BLaER1 treated with 17β-estradiol and CSF1 and Interleukin-3, amounts not matched to agents 10 nM and 100 nM (cell line): ENCODE data around the gene ZNF521.

Experiments
- H3K27ac ChIP-seq, 11 experiments: shearing (Covaris generic); formaldehyde crosslinking; 2 replicates each; pipeline ENCODE4 v1.8.1; 2022
- H3K27me3 ChIP-seq, 11 experiments: shearing (Covaris generic); formaldehyde crosslinking; 2 replicates each; pipeline ENCODE4 v1.8.1; 2022
- H3K36me3 ChIP-seq, 11 experiments: shearing (Covaris generic); formaldehyde crosslinking; 2 replicates each; pipeline ENCODE4 v1.8.1; 2022
- H3K4me1 ChIP-seq, 10 experiments: shearing (Covaris generic); formaldehyde crosslinking; 2 replicates each; pipeline ENCODE4 v1.8.1; 2022
- H3K4me2 ChIP-seq, 11 experiments: shearing (Covaris generic); formaldehyde crosslinking; 2 replicates each; pipeline ENCODE4 v1.8.1; 2022
- H3K4me3 ChIP-seq, 10 experiments: shearing (Covaris generic); formaldehyde crosslinking; 2 replicates each; pipeline ENCODE4 v1.8.1; 2022
- H3K9ac ChIP-seq, 11 experiments: shearing (Covaris generic); formaldehyde crosslinking; 2 replicates each; pipeline ENCODE4 v1.8.1; 2022
- H3K9me3 ChIP-seq, 11 experiments: shearing (Covaris generic); formaldehyde crosslinking; replicated peaks in 1 of 11; 2 replicates each; pipeline ENCODE4 v1.8.1; 2022
- H4K20me1 ChIP-seq, 11 experiments: shearing (Covaris generic); formaldehyde crosslinking; 2 replicates each; pipeline ENCODE4 v1.8.1; 2022
- Cebpa-rat ChIP-seq, 11 experiments: shearing (Covaris generic); IDR thresholded peaks; 2 replicates each; pipeline ENCODE4 v1.8.1; 2022

The ZNF521 gene

DNA sequence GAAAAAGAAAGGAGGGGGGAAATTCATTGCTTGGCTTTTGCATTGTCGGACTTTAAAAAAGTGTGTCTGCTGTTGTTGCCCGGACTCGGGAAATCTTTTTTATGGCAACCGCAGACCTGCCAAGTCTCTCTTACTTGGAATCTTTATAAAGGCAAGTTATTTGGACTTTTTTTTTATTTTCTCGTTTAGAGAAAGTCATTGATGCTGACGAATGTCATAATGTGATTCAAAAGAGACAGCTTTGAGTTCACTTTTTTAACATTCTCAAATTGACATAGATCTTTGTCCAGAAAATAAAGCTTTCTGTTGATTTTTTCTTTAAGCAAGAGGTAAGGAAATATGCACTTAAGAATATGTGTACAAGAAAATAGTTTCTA, 651 bp upstream of the ZNF521 start:
- H3K4me1 ChIP-seq = peaks cover 0 to 28% (median 25%) of the 10 kb centered on the region in 10 experiments; a peak in 13 of 20 replicates
- H3K4me2 ChIP-seq = peak overlapping the region; percentile 20 to 100 (median 98); a peak in 18 of 22 replicates
- H3K27me3 ChIP-seq = peaks cover 57 to 83% (median 75%) of the 10 kb centered on the region in 11 experiments
- H3K9ac ChIP-seq = no peak overlapping the region
- TF ChIP-seq Cebpa-rat (IDR thresholded peaks at IDR 0.05) = no peak
- no peak overlapping the region for H3K27ac ChIP-seq
- peak overlapping the region in 9 of 10 experiments; percentile 63 to 81 (median 71); a peak in 15 of 20 replicates for H3K4me3 ChIP-seq
- H4K20me1 ChIP-seq = peaks cover 0 to 38% (median 23%) of the 10 kb centered on the region in 11 experiments; a peak in 15 of 22 replicates
- no peaks in the 10 kb centered on the region for H3K36me3 ChIP-seq
- no peaks in the 10 kb centered on the region for H3K9me3 ChIP-seq

- H3K27ac ChIP-seq = peak overlapping the region in 2 of 11 experiments; percentile 43 to 45; a peak in 4 of 22 replicates
- peaks cover 0 to 28% (median 25%) of the 10 kb centered on the region in 10 experiments; a peak in 13 of 20 replicates for H3K4me1 ChIP-seq
- peak overlapping the region; percentile 63 to 81 (median 71) for H3K4me3 ChIP-seq
- peak overlapping the region; percentile 89 to 100 (median 99) for H3K4me2 ChIP-seq
- no peaks in the 10 kb centered on the region for H3K9me3 ChIP-seq
- peak overlapping the region; percentile 14 to 77 (median 70); a peak in 20 of 22 replicates for H3K9ac ChIP-seq
- TF ChIP-seq Cebpa-rat (IDR thresholded peaks at IDR 0.05) = no peak
- H3K36me3 ChIP-seq = no peaks in the 10 kb centered on the region
- H3K27me3 ChIP-seq = peaks cover 69 to 96% (median 88%) of the 10 kb centered on the region in 11 experiments
- H4K20me1 ChIP-seq = peaks cover 0 to 38% (median 23%) of the 10 kb centered on the region in 11 experiments; a peak in 15 of 22 replicates
Measured at GRCh38 chr18:25351280-25351775, 638 bp downstream of the ZNF521 start.

DNA sequence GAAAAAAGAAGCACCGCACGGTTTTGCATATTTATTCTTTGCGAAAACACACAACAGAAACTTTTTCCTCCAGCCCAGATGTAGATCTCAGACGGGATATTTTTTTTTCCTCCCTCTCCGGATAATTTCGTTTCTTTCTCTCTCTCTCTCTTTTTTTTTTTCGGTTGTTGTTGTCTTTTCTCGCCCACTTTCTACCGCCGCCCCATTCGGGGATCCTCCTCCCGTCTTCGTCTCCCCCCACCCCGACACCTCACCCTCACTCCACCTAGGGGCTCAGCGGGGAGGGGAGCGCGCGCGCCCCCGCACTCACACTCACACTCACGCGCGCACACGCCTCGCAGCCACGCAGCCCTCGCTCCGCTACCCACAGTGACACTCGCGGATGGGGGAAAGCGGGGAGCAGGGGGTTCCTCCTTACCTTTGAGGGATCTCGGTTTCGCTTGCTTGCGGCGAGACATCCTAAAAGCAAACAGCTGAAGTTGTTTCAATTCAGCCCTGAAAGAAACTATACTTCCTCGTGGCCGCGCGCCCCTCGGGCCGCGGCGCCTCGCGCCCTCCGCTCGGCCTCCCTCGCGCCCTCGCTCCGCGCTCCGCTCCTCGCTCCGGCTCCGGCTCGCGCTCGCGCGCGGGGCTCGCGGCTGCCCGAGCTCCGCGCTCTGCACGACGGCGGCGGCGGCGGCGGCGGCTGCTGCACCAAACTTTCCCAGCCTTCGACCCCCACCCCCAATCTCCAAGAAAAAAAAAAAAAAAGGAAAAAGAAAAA, 1.3 kb downstream of the ZNF521 start:
- Histone ChIP-seq H3K9ac (peak overlapping the region in 10 of 11 experiments; percentile 52 to 73 (median 68); a peak in 19 of 22 replicates), H3K27me3 (peaks cover 75 to 99% (median 95%) of the 10 kb centered on the region in 11 experiments), H3K4me3 (peak overlapping the region; percentile 63 to 81 (median 71)), H3K36me3 (no peaks in the 10 kb centered on the region), H3K4me2 (peak overlapping the region; percentile 89 to 100 (median 99)), H3K4me1 (peaks cover 0 to 28% (median 25%) of the 10 kb centered on the region in 10 experiments; a peak in 13 of 20 replicates), H3K27ac (no peak overlapping the region), H3K9me3 (no peaks in the 10 kb centered on the region), H4K20me1 (peaks cover 0 to 38% (median 23%) of the 10 kb centered on the region in 11 experiments; a peak in 15 of 22 replicates)
- no peak for TF ChIP-seq Cebpa-rat (IDR thresholded peaks at IDR 0.05)

GRCh38 chr18:25349926-25350487, 2.0 kb downstream of the ZNF521 start:
- Histone ChIP-seq H3K9me3 (no peaks in the 10 kb centered on the region), H3K4me3 (peak overlapping the region; percentile 63 to 81 (median 71)), H3K27me3 (peaks cover 82 to 100% (median 98%) of the 10 kb centered on the region in 11 experiments), H3K4me1 (peaks cover 0 to 28% (median 25%) of the 10 kb centered on the region in 10 experiments; a peak in 13 of 20 replicates), H4K20me1 (peaks cover 0 to 38% (median 23%) of the 10 kb centered on the region in 11 experiments; a peak in 15 of 22 replicates), H3K27ac (no peak overlapping the region), H3K4me2 (peak overlapping the region; percentile 89 to 100 (median 99)), H3K36me3 (no peaks in the 10 kb centered on the region), H3K9ac (peak overlapping the region in 9 of 11 experiments; percentile 30 to 73 (median 68); a peak in 15 of 22 replicates)
- no peak for TF ChIP-seq Cebpa-rat (IDR thresholded peaks at IDR 0.05)

- H3K4me1 ChIP-seq = peaks cover 0 to 28% (median 25%) of the 10 kb centered on the region in 10 experiments; a peak in 13 of 20 replicates
- H3K36me3 ChIP-seq = no peaks in the 10 kb centered on the region
- H3K9me3 ChIP-seq = no peaks in the 10 kb centered on the region
- peak overlapping the region; percentile 63 to 81 (median 71) for H3K4me3 ChIP-seq
- no peak for TF ChIP-seq Cebpa-rat (IDR thresholded peaks at IDR 0.05)
- H3K4me2 ChIP-seq = peak overlapping the region; percentile 89 to 100 (median 99)
- peaks cover 82 to 100% (median 98%) of the 10 kb centered on the region in 11 experiments for H3K27me3 ChIP-seq
- H3K9ac ChIP-seq = peak overlapping the region in 8 of 11 experiments; percentile 30 to 73 (median 58); a peak in 12 of 22 replicates
- no peak overlapping the region for H3K27ac ChIP-seq
- H4K20me1 ChIP-seq = peaks cover 0 to 38% (median 23%) of the 10 kb centered on the region in 11 experiments; a peak in 15 of 22 replicates
Measured at GRCh38 chr18:25349131-25349925, 2.6 kb downstream of the ZNF521 start.

GRCh38 chr18:25348386-25349130, 3.4 kb downstream of the ZNF521 start:
- Histone ChIP-seq H3K4me1 (peaks cover 0 to 28% (median 25%) of the 10 kb centered on the region in 10 experiments; a peak in 13 of 20 replicates), H3K27ac (no peak overlapping the region), H4K20me1 (peaks cover 0 to 38% (median 23%) of the 10 kb centered on the region in 11 experiments; a peak in 15 of 22 replicates), H3K36me3 (no peaks in the 10 kb centered on the region), H3K27me3 (peaks cover 75 to 99% (median 94%) of the 10 kb centered on the region in 11 experiments), H3K9me3 (no peaks in the 10 kb centered on the region), H3K4me3 (peak overlapping the region in 4 of 10 experiments; percentile 71 to 81 (median 79); a peak in 7 of 20 replicates), H3K9ac (no peak overlapping the region), H3K4me2 (peak overlapping the region in 7 of 11 experiments; percentile 89 to 100 (median 99); a peak in 9 of 22 replicates)
- no peak for TF ChIP-seq Cebpa-rat (IDR thresholded peaks at IDR 0.05)

DNA sequence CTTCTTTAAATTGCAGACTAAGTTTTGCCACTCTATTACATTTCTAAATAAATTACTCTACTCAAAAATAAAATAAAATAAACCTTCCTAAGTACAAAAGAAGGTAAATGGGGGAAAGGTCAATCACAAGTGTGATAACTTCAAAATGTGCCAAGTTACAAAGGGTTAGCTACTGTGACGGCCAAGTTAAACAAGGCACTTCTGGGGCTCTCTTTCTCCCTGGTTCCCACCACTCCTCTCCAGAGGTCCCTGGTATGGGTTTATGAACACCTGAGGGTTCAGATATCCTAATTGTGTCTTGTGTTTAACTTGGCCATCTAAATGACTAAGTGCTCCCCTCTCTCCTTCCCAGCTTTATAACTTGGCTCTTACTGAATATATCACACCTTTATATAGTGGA, 5.4 kb downstream of the ZNF521 start:
- Histone ChIP-seq H3K27me3 (peaks cover 64 to 82% (median 77%) of the 10 kb centered on the region in 11 experiments), H3K4me2 (no peak overlapping the region)

More for the DNA sequence above, 5.4 kb downstream of the ZNF521 start:
- Histone ChIP-seq H3K27ac (no peak overlapping the region), H3K4me1 (peaks cover 0 to 26% (median 23%) of the 10 kb centered on the region in 10 experiments; a peak in 13 of 20 replicates), H3K9me3 (no peaks in the 10 kb centered on the region), H4K20me1 (peaks cover 0 to 34% (median 23%) of the 10 kb centered on the region in 11 experiments; a peak in 15 of 22 replicates), H3K9ac (no peak overlapping the region), H3K4me3 (no peak overlapping the region), H3K36me3 (no peaks in the 10 kb centered on the region)
- TF ChIP-seq Cebpa-rat (IDR thresholded peaks at IDR 0.05) = no peak
